ENCODE results near the gene PRSS57.
"Not testable (repeated sequence)": the region's sequence is repeated elsewhere in the genome, so short reads cannot be mapped to it uniquely, and the experiment has no call there.

The PRSS57 gene

GRCh38 chr19:703329-703650 lies 8.0 kb upstream of the PRSS57 start:
- DNase-seq (ENCODE audit: extremely low read depth, low read depth), result no peak
- no peak for TF ChIP-seq CTCF (IDR thresholded peaks at IDR 0.05; ENCODE audit: low read depth, low read length)

GRCh38 chr19:702847-703246 lies 7.6 kb upstream of the PRSS57 start:
- not testable (repeated sequence) for DNase-seq (ENCODE audit: extremely low read depth, low read depth)

DNA sequence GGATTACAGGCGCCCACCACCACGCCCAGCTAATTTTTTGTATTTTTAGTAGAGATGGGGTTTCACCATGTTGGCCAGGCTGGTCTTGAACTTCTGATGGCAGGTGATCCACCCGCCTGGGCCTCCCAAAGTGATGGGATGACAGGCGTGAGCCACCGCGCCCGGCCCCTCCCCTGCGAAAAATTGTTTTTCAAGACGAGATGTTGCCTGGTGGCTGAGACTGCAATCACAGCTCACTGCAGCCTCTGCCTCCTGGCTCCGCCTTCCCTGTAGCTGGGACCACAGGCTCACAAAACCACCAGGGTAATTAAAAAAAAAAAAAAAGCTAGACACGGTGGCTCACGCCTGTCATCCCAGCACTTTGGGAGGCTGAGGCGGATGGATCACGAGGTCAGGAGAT lies 4.6 kb upstream of the PRSS57 start:
- DNase-seq (ENCODE audit: extremely low read depth, low read depth), result not testable (repeated sequence)

GRCh38 chr19:698529-698928 lies 3.3 kb upstream of the PRSS57 start:
- not testable (repeated sequence) for DNase-seq (ENCODE audit: extremely low read depth, low read depth)

DNA sequence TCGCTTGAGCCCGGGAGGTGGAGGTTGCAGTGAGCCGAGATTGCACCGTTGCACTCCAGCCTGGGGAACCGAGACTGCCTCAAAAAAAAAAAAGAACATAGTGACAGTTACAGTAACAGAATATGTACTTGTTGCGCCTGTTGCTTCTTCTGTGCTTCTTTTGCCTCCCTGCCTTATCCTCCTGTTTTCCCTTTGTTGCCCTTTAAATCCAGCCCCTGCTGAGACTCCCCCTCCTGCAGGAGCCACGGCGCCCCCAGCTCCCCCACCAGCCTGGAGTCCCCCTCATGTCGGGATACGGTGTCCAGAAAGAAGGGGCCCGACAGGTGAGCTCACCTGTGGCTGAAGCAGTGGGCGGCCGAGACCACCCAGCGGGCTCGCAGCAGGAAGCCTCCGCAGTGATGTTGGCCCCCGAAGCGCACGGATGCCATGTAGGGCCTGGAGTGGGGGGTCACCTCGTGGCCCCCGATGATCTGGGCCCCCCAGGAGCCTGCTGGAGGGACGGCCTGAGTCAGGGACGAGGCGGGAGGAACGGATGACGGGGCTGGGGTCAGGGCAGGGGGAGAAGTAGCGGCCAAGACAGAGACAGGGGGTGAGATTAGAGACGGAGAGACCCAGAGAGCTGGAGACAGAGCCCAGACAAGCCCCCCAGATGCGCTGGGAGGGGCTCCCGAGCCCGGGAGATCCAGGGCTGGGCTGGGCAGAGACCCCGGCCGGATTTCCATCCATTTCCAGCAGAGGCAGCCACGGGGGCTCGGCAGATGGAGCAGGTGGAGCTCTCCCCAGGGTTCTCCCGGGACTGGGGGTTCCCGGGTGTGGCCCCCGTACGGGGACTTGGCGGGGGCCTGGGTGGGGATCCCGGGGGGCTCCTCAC lies 536 bp downstream of the PRSS57 start:
- no peak for TF ChIP-seq CTCF (IDR thresholded peaks at IDR 0.05; ENCODE audit: low read depth, low read length)
- no peak for DNase-seq (ENCODE audit: extremely low read depth, low read depth)

GRCh38 chr19:690203-690602 lies 5.0 kb downstream of the PRSS57 start:
- TF ChIP-seq CTCF (IDR thresholded peaks at IDR 0.05; ENCODE audit: low read depth, low read length), result no peak
- no peak for DNase-seq (ENCODE audit: extremely low read depth, low read depth)

DNA sequence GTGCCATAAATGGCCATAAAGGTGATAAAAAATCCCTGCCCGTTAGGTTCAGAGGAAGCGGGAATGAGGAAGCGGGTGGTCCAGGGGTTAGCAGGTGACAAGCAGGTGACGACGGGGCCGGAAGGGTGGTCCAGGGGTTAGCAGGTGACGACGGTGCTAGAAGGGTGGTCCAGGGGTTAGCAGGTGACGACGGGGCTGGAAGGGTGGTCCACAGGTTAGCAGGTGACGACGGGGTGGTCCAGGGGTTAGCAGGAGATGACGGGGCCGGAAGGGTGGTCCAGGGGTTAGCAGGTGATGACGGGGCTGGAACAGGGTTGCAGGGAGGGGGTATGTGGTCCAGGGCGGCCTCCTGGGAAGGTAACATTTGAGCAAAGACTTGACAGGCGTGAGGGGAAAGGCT lies 6.3 kb downstream of the PRSS57 start:
- TF ChIP-seq CTCF (IDR thresholded peaks at IDR 0.05; ENCODE audit: low read depth, low read length), result no peak
- no peak for DNase-seq (ENCODE audit: extremely low read depth, low read depth)

DNA sequence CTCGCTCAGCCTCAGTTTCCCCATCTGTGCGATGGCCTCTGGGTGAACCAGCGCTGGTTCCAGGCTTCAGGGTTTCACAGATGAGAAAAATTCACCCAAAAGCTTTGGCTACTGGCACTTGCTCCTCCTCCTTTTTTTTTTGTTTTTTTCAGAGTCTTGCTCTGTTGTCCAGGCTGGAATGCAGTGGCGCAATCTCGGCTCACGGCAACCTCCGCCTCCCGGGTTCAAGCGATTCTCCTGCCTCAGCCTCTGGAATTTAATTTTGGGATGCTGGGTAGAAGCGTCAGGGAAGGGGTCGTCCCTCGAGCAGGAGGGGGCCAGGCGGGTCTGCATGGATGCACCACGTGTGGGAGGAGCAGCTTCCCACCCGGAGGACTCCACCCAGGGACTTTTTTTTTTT lies 7.0 kb downstream of the PRSS57 start:
- no peak for TF ChIP-seq CTCF (IDR thresholded peaks at IDR 0.05; ENCODE audit: low read depth, low read length)
- no peak for DNase-seq (ENCODE audit: extremely low read depth, low read depth)

GRCh38 chr19:687569-688166 lies 7.6 kb downstream of the PRSS57 start:
- DNase-seq (ENCODE audit: extremely low read depth, low read depth), result no peak
- no peak for TF ChIP-seq CTCF (IDR thresholded peaks at IDR 0.05; ENCODE audit: low read depth, low read length)

Measured in AG09319 (cell line).